H1 (cell line): ENCODE data around the gene INPP4A. TPM values are rescaled to one million over a fixed set of nuclear protein-coding genes. Genes with fewer than 3 reads are reported as not detected.

Source experiments
- CTCF ChIA-PET: fragments of 300-600 bp; sonication (Branson Sonifier 250); formaldehyde crosslinking; loops from one replicate; lab custom pipeline; 2021; ENCODE audit not compliant: partially characterized antibody; lab: Charles Lee
- POLR2A ChIA-PET: fragments of 300-600 bp; sonication (Branson Sonifier 250); formaldehyde crosslinking; loops from one replicate; lab custom pipeline; 2021; ENCODE audit warnings: inconsistent platforms; ENCODE audit not compliant: partially characterized antibody; lab: Charles Lee
- DNase-seq, 2 experiments: peaks; one replicate each; pipeline versions ENCODE4 v3.0.0 to v3.0.0-alpha.2; 2010 to 2022; ENCODE audit warnings: low spot score in 2 of 2, low read depth in 1 of 2, mixed read lengths in 1 of 2
- FAIRE-seq: peaks from 2 replicates; lab custom pipeline; 2011; peaks lifted over from hg19 to GRCh38; lab: Jason Lieb, UNC
- H2AFZ ChIP-seq: 2 replicates; pipeline ENCODE4 v1.8.1; 2012; ENCODE audit warnings: low read length, inconsistent platforms
- H2AK5ac ChIP-seq: 2 replicates; pipeline ENCODE4 v1.6.1; 2013; ENCODE audit warnings: low read depth, low read length
- H2BK120ac ChIP-seq: replicated peaks from 2 replicates; pipeline ENCODE3; 2013; ENCODE audit warnings: low read depth, low read length, inconsistent platforms
- H2BK12ac ChIP-seq: 2 replicates; pipeline ENCODE4 v1.6.1; 2013; ENCODE audit warnings: low read depth, low read length
- H2BK15ac ChIP-seq: 2 replicates; pipeline ENCODE4 v1.6.1; 2013; ENCODE audit warnings: low read length
- H2BK20ac ChIP-seq: 2 replicates; pipeline ENCODE4 v1.6.1; 2013; ENCODE audit warnings: low read length
- H2BK5ac ChIP-seq: 2 replicates; pipeline ENCODE4 v1.6.1; 2013; ENCODE audit warnings: low read depth, low read length
- H3K14ac ChIP-seq: 2 replicates; pipeline ENCODE4 v1.6.1; 2013; ENCODE audit warnings: inconsistent platforms; ENCODE audit not compliant: insufficient read length
- H3K18ac ChIP-seq: 2 replicates; pipeline ENCODE4 v1.6.1; 2013; ENCODE audit warnings: low read length; ENCODE audit errors: extremely low read depth
- H3K23ac ChIP-seq: 2 replicates; pipeline ENCODE4 v1.6.1; 2013; ENCODE audit warnings: inconsistent platforms; ENCODE audit not compliant: insufficient read length
- H3K23me2 ChIP-seq: 2 replicates; pipeline ENCODE4 v1.6.1; 2013; ENCODE audit warnings: low read depth, low read length
- H3K27ac ChIP-seq: 2 replicates; pipeline ENCODE4 v1.6.1; 2011; ENCODE audit warnings: low read depth, low read length, inconsistent platforms
- H3K27me3 ChIP-seq, 4 experiments: replicated peaks in 1 of 4; 1 replicate in 1 of 4; 2 replicates in 3 of 4; pipeline versions ENCODE4 v1.6.1 to v1.8.1; 2011 to 2013; ENCODE audit warnings: low read length in 3 of 4, mild to moderate bottlenecking in 3 of 4, inconsistent platforms in 2 of 4, mixed read lengths in 2 of 4, moderate library complexity in 1 of 4; ENCODE audit not compliant: control insufficient read depth in 3 of 4, insufficient read depth in 3 of 4; ENCODE audit errors: extremely low read depth in 1 of 4
- H3K36me3 ChIP-seq, 4 experiments: 2 replicates each; pipeline versions ENCODE4 v1.6.1 to v1.8.1; 2011 to 2013; ENCODE audit warnings: mild to moderate bottlenecking in 4 of 4, low read length in 3 of 4, moderate library complexity in 2 of 4, control low read depth in 1 of 4, inconsistent platforms in 1 of 4; ENCODE audit not compliant: insufficient read depth in 4 of 4, control insufficient read depth in 2 of 4
- H3K4ac ChIP-seq: replicated peaks from 2 replicates; pipeline ENCODE3; 2013; ENCODE audit warnings: low read length, low read depth, mixed read lengths, inconsistent platforms; ENCODE audit not compliant: insufficient read length
- H3K4me1 ChIP-seq, 4 experiments: replicated peaks in 1 of 4; 1 replicate in 1 of 4; 2 replicates in 3 of 4; pipeline versions ENCODE4 v1.6.1 to v1.8.1; 2011 to 2013; ENCODE audit warnings: low read length in 3 of 4, inconsistent platforms in 2 of 4, mixed read lengths in 1 of 4; ENCODE audit not compliant: insufficient read depth in 4 of 4, control insufficient read depth in 3 of 4
- H3K4me2 ChIP-seq, 2 experiments: 2 replicates each; pipeline versions ENCODE4 v1.6.1 to v1.8.1; 2011 to 2013; ENCODE audit warnings: low read depth in 2 of 2, low read length in 2 of 2, control low read depth in 1 of 2, inconsistent platforms in 1 of 2, mild to moderate bottlenecking in 1 of 2; ENCODE audit not compliant: insufficient read depth in 1 of 2
- H3K4me3 ChIP-seq, 4 experiments: fragments of 200-600, 300-600 bp in 1 of 4; sonication (generic), shearing (Covaris generic), sonication (Bioruptor Twin) in 1 of 4; 2 replicates each; pipeline versions ENCODE4 v1.5.1 to v1.8.1; 2011 to 2016; ENCODE audit warnings: low read length in 4 of 4, low read depth in 3 of 4, control low read depth in 2 of 4, inconsistent platforms in 2 of 4, mild to moderate bottlenecking in 2 of 4, mixed read lengths in 1 of 4, moderate library complexity in 1 of 4; ENCODE audit not compliant: insufficient read depth in 2 of 4; ENCODE audit errors: extremely low read depth in 1 of 4
- H3K56ac ChIP-seq: replicated peaks from 2 replicates; pipeline ENCODE3; 2013; ENCODE audit warnings: low read depth, mild to moderate bottlenecking, mixed read lengths, low read length, inconsistent platforms; ENCODE audit not compliant: insufficient read length
- H3K79me1 ChIP-seq: 2 replicates; pipeline ENCODE4 v1.6.1; 2013; ENCODE audit warnings: low read depth, low read length, control low read depth
- H3K79me2 ChIP-seq, 2 experiments: 2 replicates each; pipeline versions ENCODE4 v1.6.1 to v1.8.1; 2012 to 2013; ENCODE audit warnings: low read length in 2 of 2, mild to moderate bottlenecking in 2 of 2, inconsistent platforms in 1 of 2; ENCODE audit not compliant: insufficient read depth in 2 of 2, control insufficient read depth in 1 of 2
- H3K9ac ChIP-seq, 4 experiments: replicated peaks in 1 of 4; 1 replicate in 1 of 4; 2 replicates in 3 of 4; pipeline versions ENCODE4 v1.6.1 to v1.8.1; 2011 to 2013; ENCODE audit warnings: low read depth in 3 of 4, low read length in 3 of 4, control low read depth in 2 of 4, mild to moderate bottlenecking in 2 of 4, moderate library complexity in 2 of 4, inconsistent platforms in 1 of 4; ENCODE audit errors: extremely low read depth in 1 of 4
- H3K9me3 ChIP-seq, 2 experiments: 2 replicates each; pipeline versions ENCODE4 v1.6.1 to v1.8.1; 2012 to 2013; ENCODE audit warnings: mild to moderate bottlenecking in 2 of 2, moderate library complexity in 2 of 2, control low read depth in 1 of 2, inconsistent platforms in 1 of 2, low read depth in 1 of 2, low read length in 1 of 2, mixed read lengths in 1 of 2; ENCODE audit not compliant: insufficient read depth in 2 of 2
- H4K20me1 ChIP-seq, 2 experiments: replicated peaks in 1 of 2; 2 replicates each; pipeline versions ENCODE3 to v1.8.1; 2011 to 2013; ENCODE audit warnings: inconsistent platforms in 2 of 2, low read length in 2 of 2, mild to moderate bottlenecking in 1 of 2; ENCODE audit not compliant: insufficient read depth in 2 of 2, control insufficient read depth in 1 of 2
- H4K5ac ChIP-seq: 2 replicates; pipeline ENCODE4 v1.6.1; 2013; ENCODE audit warnings: low read length, low read depth, mixed read lengths, inconsistent platforms; ENCODE audit not compliant: insufficient read length
- H4K8ac ChIP-seq: 2 replicates; pipeline ENCODE4 v1.8.0; 2013; ENCODE audit warnings: mild to moderate bottlenecking, moderate library complexity, low read length, inconsistent platforms; ENCODE audit not compliant: insufficient read depth; ENCODE audit errors: extremely low read depth
- H4K91ac ChIP-seq: replicated peaks from 2 replicates; pipeline ENCODE3; 2013; ENCODE audit warnings: low read length, mixed read lengths, inconsistent platforms; ENCODE audit not compliant: insufficient read length
- EGR1 ChIP-seq: IDR thresholded peaks from 2 replicates; pipeline ENCODE4 v1.6.1; 2011; ENCODE audit warnings: low read depth, low read length, borderline replicate concordance
- EZH2 ChIP-seq: fragments of 200-600 bp; sonication (generic); IDR thresholded peaks from 2 replicates; pipeline ENCODE4 v1.7.1; 2012; ENCODE audit warnings: low read depth, mild to moderate bottlenecking, moderate library complexity, low read length, inconsistent platforms; ENCODE audit not compliant: severe bottlenecking
- HDAC6 ChIP-seq: IDR thresholded peaks from one replicate; pipeline ENCODE4 v1.7.1; 2012; ENCODE audit warnings: low read depth, mild to moderate bottlenecking, inconsistent platforms, low read length, moderate library complexity
- KDM1A ChIP-seq: fragments of 200-600, 300-600 bp; sonication (generic); IDR thresholded peaks from 2 replicates; pipeline ENCODE4 v1.7.1; 2016; ENCODE audit warnings: mild to moderate bottlenecking, low read length, borderline replicate concordance
- KDM4A ChIP-seq: IDR thresholded peaks from one replicate; pipeline ENCODE4 v1.7.1; 2012; ENCODE audit warnings: low read depth, mild to moderate bottlenecking, moderate library complexity, low read length, inconsistent platforms; ENCODE audit not compliant: severe bottlenecking
- MAFK ChIP-seq: IDR thresholded peaks from 2 replicates; pipeline ENCODE4 v1.6.1; 2012; ENCODE audit warnings: low read depth, mild to moderate bottlenecking, improper control_type of control experiment, low read length
- TAF7 ChIP-seq: optimal IDR thresholded peaks from 2 replicates; pipeline ENCODE3; 2011; ENCODE audit warnings: low read depth, mild to moderate bottlenecking, inconsistent platforms, low read length, moderate library complexity, borderline replicate concordance
- WGBS, 2 experiments: shearing (Covaris generic) in 1 of 2; methylation state at CpG; one replicate each; pipeline versions ENCODE4 v1.1.6 to v1.1.7; 2013 to 2015; ENCODE audit warnings: low lambda C conversion rate in 2 of 2, mixed read lengths in 2 of 2, inconsistent platforms in 1 of 2, low coverage in 1 of 2, missing lambda C conversion rate in 1 of 2; ENCODE audit not compliant: insufficient replicate concordance in 2 of 2, insufficient coverage in 1 of 2, insufficient read length in 1 of 2; ENCODE audit errors: extremely low coverage in 1 of 2, missing lambda C conversion rate in 1 of 2; 5-methylcytosine and 5-hydroxymethylcytosine counted together
- polyA plus RNA-seq, 7 experiments: library from polyadenylated mRNA; depleted of rRNA in 3 of 7; stranded (reverse) in 5 of 7; unstranded in 2 of 7; fragments of >200 nt in 5 of 7; fragments of 200-250 nt in 2 of 7; gene quantifications; 1 replicate in 5 of 7; 2 replicates in 1 of 7; 4 replicates in 1 of 7; pipeline versions ENCODE4 v1.2.1 to v1.2.3, GENCODE V29; 2011 to 2013; ENCODE audit warnings: missing spikeins in 2 of 7, mixed read lengths in 2 of 7
- total RNA-seq: library from RNA; stranded (reverse); fragmentation: NEBNext Ultra II Directional; extraction: Animal tissue kit (Norgen Biotek cat#: 25700); gene quantifications from 2 replicates; pipeline ENCODE4 v1.2.1, GENCODE V29; 2021

The INPP4A gene
- total and polyA plus RNA-seq, 2 of the 8 experiments (the other 6 are each of a cell fraction or from before 2014, with no cell fraction given), result 25.6 to 34.3 TPM

- no peak overlapping the region for H3K23ac ChIP-seq
- no peak overlapping the region for H2AFZ ChIP-seq
- 95% methylated on average over 2 of the region's 2 CpGs; no CpG with 5 or more reads in 1 of the 2 experiments for WGBS, 2 experiments
- H3K56ac ChIP-seq, result no peak overlapping the region
- H3K27ac ChIP-seq, result no peak overlapping the region
- peaks cover 2 to 4% of the 10 kb centered on the region in 2 experiments for H4K20me1 ChIP-seq
- POLR2A ChIA-PET, result no interaction called here
- peaks cover 0 to 9% (median 1%) of the 10 kb centered on the region in 4 experiments; a peak in 4 of 8 replicates for H3K36me3 ChIP-seq
- H2BK12ac ChIP-seq, result no peak overlapping the region
- H2BK5ac ChIP-seq, result no peak overlapping the region
- H3K79me2 ChIP-seq, result peaks cover 0 to 2% of the 10 kb centered on the region in 2 experiments; a peak in 2 of 4 replicates
- H4K8ac ChIP-seq, result no peak overlapping the region
- no peak overlapping the region for H4K91ac ChIP-seq
- no peak overlapping the region for H3K14ac ChIP-seq
- CTCF ChIA-PET, result no interaction called here
- no peak for DNase-seq
- no peak overlapping the region for H2BK20ac ChIP-seq
- H3K18ac ChIP-seq, result no peak overlapping the region
- H3K23me2 ChIP-seq, result no peaks in the 10 kb centered on the region
- TF ChIP-seq HDAC6 (no peak), TAF7 (no peak), MAFK (no peak), KDM4A (no peak), KDM1A (no peak), EGR1 (no peak), EZH2 (no peak)
- H2BK120ac ChIP-seq, result no peak overlapping the region
- no peak overlapping the region for H3K4ac ChIP-seq
- H3K4me2 ChIP-seq, result no peak overlapping the region
- no peaks in the 10 kb centered on the region for H3K9me3 ChIP-seq
- no peak overlapping the region for H2BK15ac ChIP-seq
- no peak overlapping the region for H2AK5ac ChIP-seq
- no peaks in the 10 kb centered on the region for H3K27me3 ChIP-seq
- no peak overlapping the region for H3K4me3 ChIP-seq
- no peaks in the 10 kb centered on the region; the same call in 1 of the 2 replicates for H3K79me1 ChIP-seq
- H4K5ac ChIP-seq, result no peak overlapping the region
- FAIRE-seq, result no peak
- no peaks in the 10 kb centered on the region for H3K4me1 ChIP-seq
- no peak overlapping the region for H3K9ac ChIP-seq
Observed at GRCh38 chr2:98522854-98523253, 78.2 kb downstream of the INPP4A start.
